WTC11 (cell line): ENCODE data around the gene TMA16. TPM values are rescaled to one million over a fixed set of nuclear protein-coding genes. Genes with fewer than 3 reads are reported as not detected.

Source experiments
- ATAC-seq: fragments of 200-7000 bp; cut with Tn5 transposase; 2 replicates; pipeline ENCODE4 v1.10.0; 2021; ENCODE audit warnings: mild to moderate bottlenecking, moderate library complexity
- CTCF ChIA-PET: fragments of 300-600 bp; sonication (Branson Sonifier 250); formaldehyde crosslinking; loops from one replicate; lab custom pipeline; 2021; ENCODE audit warnings: antibody characterized with exemption; lab: Charles Lee
- POLR2A ChIA-PET: fragments of 350-600 bp; sonication (Branson Sonifier 250); formaldehyde crosslinking; loops from one replicate; lab custom pipeline; 2021; ENCODE audit warnings: antibody characterized with exemption; lab: Charles Lee
- DNase-seq: peaks from one replicate; pipeline ENCODE4 v3.0.0; 2021; ENCODE audit warnings: low spot score
- H3K27ac Mint-ChIP-seq: 2 replicates; pipeline ENCODE4 v1.8.0; 2021; ENCODE audit warnings: mixed read lengths
- H3K27me3 Mint-ChIP-seq: 2 replicates; pipeline ENCODE4 v1.8.0; 2021; ENCODE audit warnings: low read depth, mild to moderate bottlenecking, moderate library complexity, mixed read lengths
- H3K36me3 Mint-ChIP-seq: 2 replicates; pipeline ENCODE4 v1.8.0; 2021; ENCODE audit warnings: mixed read lengths
- H3K4me1 Mint-ChIP-seq: 2 replicates; pipeline ENCODE4 v1.8.0; 2022; ENCODE audit warnings: mixed read lengths
- H3K4me3 Mint-ChIP-seq: 2 replicates; pipeline ENCODE4 v1.8.0; 2021; ENCODE audit warnings: mild to moderate bottlenecking, moderate library complexity, mixed read lengths
- H3K9me3 Mint-ChIP-seq: 2 replicates; pipeline ENCODE4 v1.8.0; 2021; ENCODE audit warnings: mixed read lengths
- ATF1 ChIP-seq: sonication (generic); formaldehyde crosslinking; IDR thresholded peaks from 2 replicates; pipeline ENCODE4 v1.8.1; 2023; ENCODE audit warnings: mild to moderate bottlenecking, moderate library complexity, missing genetic modification reagents
- ELF4 ChIP-seq: sonication (generic); formaldehyde crosslinking; IDR thresholded peaks from 2 replicates; pipeline ENCODE4 v1.8.1; 2022; ENCODE audit warnings: low read depth, mild to moderate bottlenecking, moderate library complexity, missing genetic modification reagents
- ESRRA ChIP-seq: sonication (generic); formaldehyde crosslinking; IDR thresholded peaks from 2 replicates; pipeline ENCODE4 v1.8.1; 2022; ENCODE audit warnings: mild to moderate bottlenecking, missing genetic modification reagents, borderline replicate concordance
- GABPB1 ChIP-seq: sonication (generic); formaldehyde crosslinking; IDR thresholded peaks from 2 replicates; pipeline ENCODE4 v1.8.1; 2023; ENCODE audit warnings: mild to moderate bottlenecking, missing genetic modification reagents
- IRF2 ChIP-seq: sonication (generic); formaldehyde crosslinking; IDR thresholded peaks from 2 replicates; pipeline ENCODE4 v1.8.0; 2022; ENCODE audit warnings: low read depth, missing genetic modification reagents, borderline replicate concordance
- NR3C1 ChIP-seq: sonication (generic); formaldehyde crosslinking; conservative IDR thresholded peaks from 2 replicates; pipeline ENCODE4 v1.8.1; 2023; ENCODE audit warnings: low read depth, mild to moderate bottlenecking, missing genetic modification reagents
- TCF7 ChIP-seq: sonication (generic); formaldehyde crosslinking; IDR thresholded peaks from 2 replicates; pipeline ENCODE4 v1.8.0; 2022; ENCODE audit warnings: mild to moderate bottlenecking, low read depth, missing genetic modification reagents, moderate library complexity
- ZNF121 ChIP-seq: sonication (generic); formaldehyde crosslinking; IDR thresholded peaks from 2 replicates; pipeline ENCODE4 v1.8.0; 2023; ENCODE audit warnings: missing genetic modification reagents
- total RNA-seq: library from RNA; stranded (reverse); gene quantifications from 3 replicates; pipeline ENCODE4 v1.2.3, GENCODE V29; 2021
- TF ChIP-seq, protein P1 (sequence below): sonication (generic); formaldehyde crosslinking; IDR thresholded peaks from 2 replicates; pipeline ENCODE4 v1.8.0; 2022; ENCODE audit warnings: mild to moderate bottlenecking, missing genetic modification reagents
- TF ChIP-seq, protein P2 (sequence below): sonication (generic); formaldehyde crosslinking; IDR thresholded peaks from 2 replicates; pipeline ENCODE4 v1.8.1; 2023; ENCODE audit warnings: mild to moderate bottlenecking, missing genetic modification reagents, borderline replicate concordance
- TF ChIP-seq, protein P3 (sequence below): sonication (generic); formaldehyde crosslinking; conservative IDR thresholded peaks from 2 replicates; pipeline ENCODE4 v1.8.1; 2023; ENCODE audit warnings: mild to moderate bottlenecking, low read depth, missing genetic modification reagents, moderate library complexity
- TF ChIP-seq, protein P4 (sequence below): sonication (generic); formaldehyde crosslinking; conservative IDR thresholded peaks from 2 replicates; pipeline ENCODE4 v1.8.1; 2022; ENCODE audit warnings: mild to moderate bottlenecking, missing genetic modification reagents
- TF ChIP-seq, protein P5 (sequence below): fragments of 250-450 bp; sonication (Bioruptor Pico); IDR thresholded peaks from 2 replicates; pipeline ENCODE4 v2.1.2; 2022; ENCODE audit warnings: mild to moderate bottlenecking, moderate library complexity
- TF ChIP-seq, protein P6 (sequence below): sonication (generic); formaldehyde crosslinking; IDR thresholded peaks from 2 replicates; pipeline ENCODE4 v1.8.1; 2023; ENCODE audit warnings: mild to moderate bottlenecking, missing genetic modification reagents, moderate library complexity

Gene TMA16
- total RNA-seq, 1 experiment from 2014 or later: 63.7 TPM

DNA sequence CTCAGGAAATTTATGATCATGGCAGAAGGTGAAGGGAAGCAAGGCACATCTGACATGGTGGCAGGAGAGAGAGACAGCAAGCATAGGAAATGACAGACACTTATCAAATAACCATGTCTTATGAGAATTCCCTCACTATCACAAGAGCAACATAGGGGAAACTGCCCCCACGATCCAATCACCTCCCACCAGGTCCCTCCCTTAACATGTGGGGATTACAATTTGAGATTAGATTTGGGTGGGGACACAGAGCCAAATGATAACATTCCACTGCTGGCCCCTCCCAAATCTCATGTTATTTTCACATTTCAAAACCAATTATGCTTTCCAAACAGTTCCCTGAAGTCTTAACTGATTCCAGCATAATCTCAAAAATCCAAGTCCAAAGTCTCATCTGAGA, 8.2 kb upstream of the TMA16 start:
- TF ChIP-seq ZNF121 (no peak), ELF4 (CRISPR knock-in tag) (no peak), TCF7 (CRISPR knock-in tag) (no peak), ESRRA (CRISPR knock-in tag) (no peak), IRF2 (CRISPR knock-in tag) (no peak), GABPB1 (CRISPR knock-in tag) (no peak), NR3C1 (CRISPR knock-in tag) (no peak), ATF1 (no peak)
- TF ChIP-seq, protein P1, sequence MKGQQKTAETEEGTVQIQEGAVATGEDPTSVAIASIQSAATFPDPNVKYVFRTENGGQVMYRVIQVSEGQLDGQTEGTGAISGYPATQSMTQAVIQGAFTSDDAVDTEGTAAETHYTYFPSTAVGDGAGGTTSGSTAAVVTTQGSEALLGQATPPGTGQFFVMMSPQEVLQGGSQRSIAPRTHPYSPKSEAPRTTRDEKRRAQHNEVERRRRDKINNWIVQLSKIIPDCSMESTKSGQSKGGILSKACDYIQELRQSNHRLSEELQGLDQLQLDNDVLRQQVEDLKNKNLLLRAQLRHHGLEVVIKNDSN (CRISPR knock-in tag): no peak
- H3K9me3 Mint-ChIP-seq: peaks cover 10% of the 10 kb centered on the region
- H3K4me3 Mint-ChIP-seq: no peak overlapping the region
- DNase-seq (no peak), ATAC-seq (no peak)
- H3K4me1 Mint-ChIP-seq: no peaks in the 10 kb centered on the region; the same call in 1 of the 2 replicates
- H3K36me3 Mint-ChIP-seq: no peaks in the 10 kb centered on the region
- H3K27ac Mint-ChIP-seq: no peak overlapping the region
- ChIA-PET CTCF (interaction anchor here (0.9 to 2.1 kb wide), 5 partner anchors 8 to 154 kb away, joined by 3 to 22 read pairs (median 3); partner anchors contain the start of genes NPY1R and TMA16), POLR2A (interaction anchor here (1.9 kb wide), 1 partner anchor 8 kb away, joined by 9 read pairs; the partner anchor contains the start of gene TMA16)
- no peaks in the 10 kb centered on the region; the same call in 1 of the 2 replicates for H3K27me3 Mint-ChIP-seq

DNA sequence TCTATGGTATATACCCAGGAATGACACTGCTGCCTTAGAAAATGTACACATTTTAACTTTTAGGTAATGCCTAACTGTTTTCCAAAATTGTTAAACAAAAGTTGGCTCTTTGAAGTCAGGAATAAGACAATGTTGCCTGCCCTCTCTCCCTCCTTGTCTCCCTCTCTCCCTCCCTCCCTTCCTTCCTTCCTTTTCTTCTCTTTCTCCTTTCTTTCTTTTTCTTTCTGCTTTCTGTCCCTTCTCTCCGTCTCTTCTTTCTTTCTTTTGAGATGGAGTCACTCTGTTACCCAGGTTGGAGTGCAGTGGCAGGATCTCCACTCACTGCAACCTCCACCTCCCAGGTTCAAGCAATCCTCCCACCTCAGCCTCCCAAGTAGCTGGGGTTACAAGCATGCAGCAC, 4.6 kb upstream of the TMA16 start:
- no peaks in the 10 kb centered on the region; the same call in 1 of the 2 replicates for H3K4me1 Mint-ChIP-seq
- H3K36me3 Mint-ChIP-seq: no peaks in the 10 kb centered on the region
- no peak overlapping the region for H3K27ac Mint-ChIP-seq
- ChIA-PET POLR2A (no interaction called here), CTCF (no interaction called here)
- H3K4me3 Mint-ChIP-seq: no peak overlapping the region
- no peak for DNase-seq
- TF ChIP-seq, protein P2, sequence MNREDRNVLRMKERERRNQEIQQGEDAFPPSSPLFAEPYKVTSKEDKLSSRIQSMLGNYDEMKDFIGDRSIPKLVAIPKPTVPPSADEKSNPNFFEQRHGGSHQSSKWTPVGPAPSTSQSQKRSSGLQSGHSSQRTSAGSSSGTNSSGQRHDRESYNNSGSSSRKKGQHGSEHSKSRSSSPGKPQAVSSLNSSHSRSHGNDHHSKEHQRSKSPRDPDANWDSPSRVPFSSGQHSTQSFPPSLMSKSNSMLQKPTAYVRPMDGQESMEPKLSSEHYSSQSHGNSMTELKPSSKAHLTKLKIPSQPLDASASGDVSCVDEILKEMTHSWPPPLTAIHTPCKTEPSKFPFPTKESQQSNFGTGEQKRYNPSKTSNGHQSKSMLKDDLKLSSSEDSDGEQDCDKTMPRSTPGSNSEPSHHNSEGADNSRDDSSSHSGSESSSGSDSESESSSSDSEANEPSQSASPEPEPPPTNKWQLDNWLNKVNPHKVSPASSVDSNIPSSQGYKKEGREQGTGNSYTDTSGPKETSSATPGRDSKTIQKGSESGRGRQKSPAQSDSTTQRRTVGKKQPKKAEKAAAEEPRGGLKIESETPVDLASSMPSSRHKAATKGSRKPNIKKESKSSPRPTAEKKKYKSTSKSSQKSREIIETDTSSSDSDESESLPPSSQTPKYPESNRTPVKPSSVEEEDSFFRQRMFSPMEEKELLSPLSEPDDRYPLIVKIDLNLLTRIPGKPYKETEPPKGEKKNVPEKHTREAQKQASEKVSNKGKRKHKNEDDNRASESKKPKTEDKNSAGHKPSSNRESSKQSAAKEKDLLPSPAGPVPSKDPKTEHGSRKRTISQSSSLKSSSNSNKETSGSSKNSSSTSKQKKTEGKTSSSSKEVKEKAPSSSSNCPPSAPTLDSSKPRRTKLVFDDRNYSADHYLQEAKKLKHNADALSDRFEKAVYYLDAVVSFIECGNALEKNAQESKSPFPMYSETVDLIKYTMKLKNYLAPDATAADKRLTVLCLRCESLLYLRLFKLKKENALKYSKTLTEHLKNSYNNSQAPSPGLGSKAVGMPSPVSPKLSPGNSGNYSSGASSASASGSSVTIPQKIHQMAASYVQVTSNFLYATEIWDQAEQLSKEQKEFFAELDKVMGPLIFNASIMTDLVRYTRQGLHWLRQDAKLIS (CRISPR knock-in tag): no peak
- TF ChIP-seq, protein P3, sequence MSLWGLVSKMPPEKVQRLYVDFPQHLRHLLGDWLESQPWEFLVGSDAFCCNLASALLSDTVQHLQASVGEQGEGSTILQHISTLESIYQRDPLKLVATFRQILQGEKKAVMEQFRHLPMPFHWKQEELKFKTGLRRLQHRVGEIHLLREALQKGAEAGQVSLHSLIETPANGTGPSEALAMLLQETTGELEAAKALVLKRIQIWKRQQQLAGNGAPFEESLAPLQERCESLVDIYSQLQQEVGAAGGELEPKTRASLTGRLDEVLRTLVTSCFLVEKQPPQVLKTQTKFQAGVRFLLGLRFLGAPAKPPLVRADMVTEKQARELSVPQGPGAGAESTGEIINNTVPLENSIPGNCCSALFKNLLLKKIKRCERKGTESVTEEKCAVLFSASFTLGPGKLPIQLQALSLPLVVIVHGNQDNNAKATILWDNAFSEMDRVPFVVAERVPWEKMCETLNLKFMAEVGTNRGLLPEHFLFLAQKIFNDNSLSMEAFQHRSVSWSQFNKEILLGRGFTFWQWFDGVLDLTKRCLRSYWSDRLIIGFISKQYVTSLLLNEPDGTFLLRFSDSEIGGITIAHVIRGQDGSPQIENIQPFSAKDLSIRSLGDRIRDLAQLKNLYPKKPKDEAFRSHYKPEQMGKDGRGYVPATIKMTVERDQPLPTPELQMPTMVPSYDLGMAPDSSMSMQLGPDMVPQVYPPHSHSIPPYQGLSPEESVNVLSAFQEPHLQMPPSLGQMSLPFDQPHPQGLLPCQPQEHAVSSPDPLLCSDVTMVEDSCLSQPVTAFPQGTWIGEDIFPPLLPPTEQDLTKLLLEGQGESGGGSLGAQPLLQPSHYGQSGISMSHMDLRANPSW (CRISPR knock-in tag): no peak
- TF ChIP-seq, protein P4, sequence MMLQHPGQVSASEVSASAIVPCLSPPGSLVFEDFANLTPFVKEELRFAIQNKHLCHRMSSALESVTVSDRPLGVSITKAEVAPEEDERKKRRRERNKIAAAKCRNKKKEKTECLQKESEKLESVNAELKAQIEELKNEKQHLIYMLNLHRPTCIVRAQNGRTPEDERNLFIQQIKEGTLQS (CRISPR knock-in tag): no peak
- TF ChIP-seq, protein P5, sequence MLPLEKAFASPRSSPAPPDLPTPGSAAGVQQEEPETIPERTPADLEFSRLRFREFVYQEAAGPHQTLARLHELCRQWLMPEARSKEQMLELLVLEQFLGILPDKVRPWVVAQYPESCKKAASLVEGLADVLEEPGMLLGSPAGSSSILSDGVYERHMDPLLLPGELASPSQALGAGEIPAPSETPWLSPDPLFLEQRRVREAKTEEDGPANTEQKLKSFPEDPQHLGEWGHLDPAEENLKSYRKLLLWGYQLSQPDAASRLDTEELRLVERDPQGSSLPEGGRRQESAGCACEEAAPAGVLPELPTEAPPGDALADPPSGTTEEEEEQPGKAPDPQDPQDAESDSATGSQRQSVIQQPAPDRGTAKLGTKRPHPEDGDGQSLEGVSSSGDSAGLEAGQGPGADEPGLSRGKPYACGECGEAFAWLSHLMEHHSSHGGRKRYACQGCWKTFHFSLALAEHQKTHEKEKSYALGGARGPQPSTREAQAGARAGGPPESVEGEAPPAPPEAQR: no peak
- TF ChIP-seq, protein P6, sequence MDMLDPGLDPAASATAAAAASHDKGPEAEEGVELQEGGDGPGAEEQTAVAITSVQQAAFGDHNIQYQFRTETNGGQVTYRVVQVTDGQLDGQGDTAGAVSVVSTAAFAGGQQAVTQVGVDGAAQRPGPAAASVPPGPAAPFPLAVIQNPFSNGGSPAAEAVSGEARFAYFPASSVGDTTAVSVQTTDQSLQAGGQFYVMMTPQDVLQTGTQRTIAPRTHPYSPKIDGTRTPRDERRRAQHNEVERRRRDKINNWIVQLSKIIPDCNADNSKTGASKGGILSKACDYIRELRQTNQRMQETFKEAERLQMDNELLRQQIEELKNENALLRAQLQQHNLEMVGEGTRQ: no peak
- H3K27me3 Mint-ChIP-seq: no peaks in the 10 kb centered on the region; the same call in 1 of the 2 replicates
- peaks cover 10% of the 10 kb centered on the region for H3K9me3 Mint-ChIP-seq
- ATAC-seq: no peak
